Measurements from ENCODE around the gene CTSH. TPM values are rescaled to one million over a fixed set of nuclear protein-coding genes. Genes with fewer than 3 reads are reported as not detected.

CTSH gene
- total RNA-seq, 1 experiment from 2014 or later = 20.4 TPM

DNA sequence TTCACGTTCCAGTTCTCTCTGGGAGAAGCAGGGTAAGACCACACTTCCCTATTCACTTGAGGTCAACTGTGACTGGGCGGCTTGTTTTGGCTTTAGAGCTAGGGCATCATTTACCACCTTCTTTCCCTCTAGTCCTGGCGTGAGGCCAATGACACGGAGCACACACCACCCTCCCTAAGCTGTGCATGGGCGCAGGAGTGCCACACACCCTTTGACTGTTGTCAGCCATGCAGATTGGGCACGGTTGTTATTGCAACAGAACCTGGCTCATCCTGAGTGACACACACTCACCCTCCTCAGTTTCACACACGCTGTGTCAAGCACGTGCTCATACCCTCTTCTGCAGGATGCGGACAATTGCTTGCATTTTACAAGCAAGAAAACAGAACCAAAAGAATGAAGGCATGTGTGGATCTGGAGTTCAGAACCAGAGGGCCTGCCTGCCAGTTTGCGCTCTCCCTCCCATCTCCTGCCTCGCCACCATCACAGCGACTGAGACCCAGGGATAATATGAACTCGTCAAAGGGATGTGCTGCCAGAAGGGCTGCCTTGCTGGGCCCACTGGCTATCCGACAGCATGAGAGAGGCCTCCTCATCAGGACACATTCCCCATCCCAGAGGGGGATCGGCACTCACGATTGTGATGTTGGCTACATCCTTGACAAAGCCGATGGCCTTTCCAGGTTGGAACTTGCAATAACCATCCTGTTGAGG is 17.6 kb downstream of the CTSH start:
- CTCF ChIA-PET = interaction anchor here (1.3 to 3.6 kb wide), 3 partner anchors 20 to 80 kb away, joined by 4 to 25 read pairs (median 5); no protein-coding TSS in a partner anchor
- peaks cover 2% of the 10 kb centered on the region; the same call in 1 of the 2 replicates for H3K4me1 Mint-ChIP-seq

More for the DNA sequence above, 17.6 kb downstream of the CTSH start:
- ATAC-seq = no peak
- Mint-ChIP-seq H3K36me3 (peaks cover 15% of the 10 kb centered on the region), H3K27ac (no peak overlapping the region), H3K9me3 (no peaks in the 10 kb centered on the region), H3K27me3 (ENCODE audit: low read depth) (no peaks in the 10 kb centered on the region), H3K4me3 (no peak overlapping the region)
- TF ChIP-seq, protein P1, sequence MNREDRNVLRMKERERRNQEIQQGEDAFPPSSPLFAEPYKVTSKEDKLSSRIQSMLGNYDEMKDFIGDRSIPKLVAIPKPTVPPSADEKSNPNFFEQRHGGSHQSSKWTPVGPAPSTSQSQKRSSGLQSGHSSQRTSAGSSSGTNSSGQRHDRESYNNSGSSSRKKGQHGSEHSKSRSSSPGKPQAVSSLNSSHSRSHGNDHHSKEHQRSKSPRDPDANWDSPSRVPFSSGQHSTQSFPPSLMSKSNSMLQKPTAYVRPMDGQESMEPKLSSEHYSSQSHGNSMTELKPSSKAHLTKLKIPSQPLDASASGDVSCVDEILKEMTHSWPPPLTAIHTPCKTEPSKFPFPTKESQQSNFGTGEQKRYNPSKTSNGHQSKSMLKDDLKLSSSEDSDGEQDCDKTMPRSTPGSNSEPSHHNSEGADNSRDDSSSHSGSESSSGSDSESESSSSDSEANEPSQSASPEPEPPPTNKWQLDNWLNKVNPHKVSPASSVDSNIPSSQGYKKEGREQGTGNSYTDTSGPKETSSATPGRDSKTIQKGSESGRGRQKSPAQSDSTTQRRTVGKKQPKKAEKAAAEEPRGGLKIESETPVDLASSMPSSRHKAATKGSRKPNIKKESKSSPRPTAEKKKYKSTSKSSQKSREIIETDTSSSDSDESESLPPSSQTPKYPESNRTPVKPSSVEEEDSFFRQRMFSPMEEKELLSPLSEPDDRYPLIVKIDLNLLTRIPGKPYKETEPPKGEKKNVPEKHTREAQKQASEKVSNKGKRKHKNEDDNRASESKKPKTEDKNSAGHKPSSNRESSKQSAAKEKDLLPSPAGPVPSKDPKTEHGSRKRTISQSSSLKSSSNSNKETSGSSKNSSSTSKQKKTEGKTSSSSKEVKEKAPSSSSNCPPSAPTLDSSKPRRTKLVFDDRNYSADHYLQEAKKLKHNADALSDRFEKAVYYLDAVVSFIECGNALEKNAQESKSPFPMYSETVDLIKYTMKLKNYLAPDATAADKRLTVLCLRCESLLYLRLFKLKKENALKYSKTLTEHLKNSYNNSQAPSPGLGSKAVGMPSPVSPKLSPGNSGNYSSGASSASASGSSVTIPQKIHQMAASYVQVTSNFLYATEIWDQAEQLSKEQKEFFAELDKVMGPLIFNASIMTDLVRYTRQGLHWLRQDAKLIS (CRISPR knock-in tag; IDR thresholded peaks at IDR 0.05; ENCODE audit: borderline replicate concordance) = no peak
- TF ChIP-seq, protein P2, sequence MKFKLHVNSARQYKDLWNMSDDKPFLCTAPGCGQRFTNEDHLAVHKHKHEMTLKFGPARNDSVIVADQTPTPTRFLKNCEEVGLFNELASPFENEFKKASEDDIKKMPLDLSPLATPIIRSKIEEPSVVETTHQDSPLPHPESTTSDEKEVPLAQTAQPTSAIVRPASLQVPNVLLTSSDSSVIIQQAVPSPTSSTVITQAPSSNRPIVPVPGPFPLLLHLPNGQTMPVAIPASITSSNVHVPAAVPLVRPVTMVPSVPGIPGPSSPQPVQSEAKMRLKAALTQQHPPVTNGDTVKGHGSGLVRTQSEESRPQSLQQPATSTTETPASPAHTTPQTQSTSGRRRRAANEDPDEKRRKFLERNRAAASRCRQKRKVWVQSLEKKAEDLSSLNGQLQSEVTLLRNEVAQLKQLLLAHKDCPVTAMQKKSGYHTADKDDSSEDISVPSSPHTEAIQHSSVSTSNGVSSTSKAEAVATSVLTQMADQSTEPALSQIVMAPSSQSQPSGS (CRISPR knock-in tag; IDR thresholded peaks at IDR 0.05; ENCODE audit: borderline replicate concordance, low read depth) = no peak
- TF ChIP-seq, protein P3, sequence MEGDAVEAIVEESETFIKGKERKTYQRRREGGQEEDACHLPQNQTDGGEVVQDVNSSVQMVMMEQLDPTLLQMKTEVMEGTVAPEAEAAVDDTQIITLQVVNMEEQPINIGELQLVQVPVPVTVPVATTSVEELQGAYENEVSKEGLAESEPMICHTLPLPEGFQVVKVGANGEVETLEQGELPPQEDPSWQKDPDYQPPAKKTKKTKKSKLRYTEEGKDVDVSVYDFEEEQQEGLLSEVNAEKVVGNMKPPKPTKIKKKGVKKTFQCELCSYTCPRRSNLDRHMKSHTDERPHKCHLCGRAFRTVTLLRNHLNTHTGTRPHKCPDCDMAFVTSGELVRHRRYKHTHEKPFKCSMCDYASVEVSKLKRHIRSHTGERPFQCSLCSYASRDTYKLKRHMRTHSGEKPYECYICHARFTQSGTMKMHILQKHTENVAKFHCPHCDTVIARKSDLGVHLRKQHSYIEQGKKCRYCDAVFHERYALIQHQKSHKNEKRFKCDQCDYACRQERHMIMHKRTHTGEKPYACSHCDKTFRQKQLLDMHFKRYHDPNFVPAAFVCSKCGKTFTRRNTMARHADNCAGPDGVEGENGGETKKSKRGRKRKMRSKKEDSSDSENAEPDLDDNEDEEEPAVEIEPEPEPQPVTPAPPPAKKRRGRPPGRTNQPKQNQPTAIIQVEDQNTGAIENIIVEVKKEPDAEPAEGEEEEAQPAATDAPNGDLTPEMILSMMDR (IDR thresholded peaks at IDR 0.05) = no peak
- TF ChIP-seq, protein P4, sequence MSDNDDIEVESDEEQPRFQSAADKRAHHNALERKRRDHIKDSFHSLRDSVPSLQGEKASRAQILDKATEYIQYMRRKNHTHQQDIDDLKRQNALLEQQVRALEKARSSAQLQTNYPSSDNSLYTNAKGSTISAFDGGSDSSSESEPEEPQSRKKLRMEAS (CRISPR knock-in tag; IDR thresholded peaks at IDR 0.05) = no peak
- TF ChIP-seq RELA (CRISPR knock-in tag; IDR thresholded peaks at IDR 0.05; ENCODE audit: borderline replicate concordance) (no peak), ATF1 (CRISPR knock-in tag; IDR thresholded peaks at IDR 0.05) (no peak), NR1H2 (CRISPR knock-in tag; IDR thresholded peaks at IDR 0.05) (no peak)
- TF ChIP-seq, protein P5, sequence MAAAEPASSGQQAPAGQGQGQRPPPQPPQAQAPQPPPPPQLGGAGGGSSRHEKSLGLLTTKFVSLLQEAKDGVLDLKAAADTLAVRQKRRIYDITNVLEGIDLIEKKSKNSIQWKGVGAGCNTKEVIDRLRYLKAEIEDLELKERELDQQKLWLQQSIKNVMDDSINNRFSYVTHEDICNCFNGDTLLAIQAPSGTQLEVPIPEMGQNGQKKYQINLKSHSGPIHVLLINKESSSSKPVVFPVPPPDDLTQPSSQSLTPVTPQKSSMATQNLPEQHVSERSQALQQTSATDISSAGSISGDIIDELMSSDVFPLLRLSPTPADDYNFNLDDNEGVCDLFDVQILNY (CRISPR knock-in tag; IDR thresholded peaks at IDR 0.05) = no peak
- TF ChIP-seq, protein P6, sequence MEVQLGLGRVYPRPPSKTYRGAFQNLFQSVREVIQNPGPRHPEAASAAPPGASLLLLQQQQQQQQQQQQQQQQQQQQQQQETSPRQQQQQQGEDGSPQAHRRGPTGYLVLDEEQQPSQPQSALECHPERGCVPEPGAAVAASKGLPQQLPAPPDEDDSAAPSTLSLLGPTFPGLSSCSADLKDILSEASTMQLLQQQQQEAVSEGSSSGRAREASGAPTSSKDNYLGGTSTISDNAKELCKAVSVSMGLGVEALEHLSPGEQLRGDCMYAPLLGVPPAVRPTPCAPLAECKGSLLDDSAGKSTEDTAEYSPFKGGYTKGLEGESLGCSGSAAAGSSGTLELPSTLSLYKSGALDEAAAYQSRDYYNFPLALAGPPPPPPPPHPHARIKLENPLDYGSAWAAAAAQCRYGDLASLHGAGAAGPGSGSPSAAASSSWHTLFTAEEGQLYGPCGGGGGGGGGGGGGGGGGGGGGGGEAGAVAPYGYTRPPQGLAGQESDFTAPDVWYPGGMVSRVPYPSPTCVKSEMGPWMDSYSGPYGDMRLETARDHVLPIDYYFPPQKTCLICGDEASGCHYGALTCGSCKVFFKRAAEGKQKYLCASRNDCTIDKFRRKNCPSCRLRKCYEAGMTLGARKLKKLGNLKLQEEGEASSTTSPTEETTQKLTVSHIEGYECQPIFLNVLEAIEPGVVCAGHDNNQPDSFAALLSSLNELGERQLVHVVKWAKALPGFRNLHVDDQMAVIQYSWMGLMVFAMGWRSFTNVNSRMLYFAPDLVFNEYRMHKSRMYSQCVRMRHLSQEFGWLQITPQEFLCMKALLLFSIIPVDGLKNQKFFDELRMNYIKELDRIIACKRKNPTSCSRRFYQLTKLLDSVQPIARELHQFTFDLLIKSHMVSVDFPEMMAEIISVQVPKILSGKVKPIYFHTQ (CRISPR knock-in tag; IDR thresholded peaks at IDR 0.05) = no peak
- no peak for DNase-seq (ENCODE audit: low spot score)
- POLR2A ChIA-PET = no interaction called here
